Measurements from ENCODE around the gene MTSS2. TPM values are rescaled to one million over a fixed set of nuclear protein-coding genes. Genes with fewer than 3 reads are reported as not detected.

The MTSS2 gene
- total RNA-seq, 4 donors from 2014 or later, result 3.4 to 31.1 (median 8.5) TPM

- TF ChIP-seq CTCF (IDR thresholded peaks at IDR 0.05; ENCODE audit: low read depth), result no peak
Measured at GRCh38 chr16:70713824-70714223, 28.0 kb upstream of the MTSS2 start.

GRCh38 chr16:70713342-70713741, 27.5 kb upstream of the MTSS2 start:
- no peak for TF ChIP-seq CTCF (IDR thresholded peaks at IDR 0.05; ENCODE audit: low read depth)

- TF ChIP-seq CTCF (IDR thresholded peaks at IDR 0.05; ENCODE audit: low read depth), result no peak
Measured at GRCh38 chr16:70712942-70713341, 27.1 kb upstream of the MTSS2 start.

- no peak for TF ChIP-seq CTCF (IDR thresholded peaks at IDR 0.05; ENCODE audit: low read depth)
Measured at GRCh38 chr16:70712359-70712758, 26.5 kb upstream of the MTSS2 start.

GRCh38 chr16:70711211-70712031, 25.6 kb upstream of the MTSS2 start:
- no peak for TF ChIP-seq CTCF (IDR thresholded peaks at IDR 0.05; ENCODE audit: low read depth)

GRCh38 chr16:70710422-70711210, 24.8 kb upstream of the MTSS2 start:
- TF ChIP-seq CTCF (IDR thresholded peaks at IDR 0.05; ENCODE audit: low read depth), result no peak

- no peak for TF ChIP-seq CTCF (IDR thresholded peaks at IDR 0.05; ENCODE audit: low read depth)
Measured at GRCh38 chr16:70709942-70710341, 24.1 kb upstream of the MTSS2 start.
